ENCODE data around the gene SRGAP3.

DNA sequence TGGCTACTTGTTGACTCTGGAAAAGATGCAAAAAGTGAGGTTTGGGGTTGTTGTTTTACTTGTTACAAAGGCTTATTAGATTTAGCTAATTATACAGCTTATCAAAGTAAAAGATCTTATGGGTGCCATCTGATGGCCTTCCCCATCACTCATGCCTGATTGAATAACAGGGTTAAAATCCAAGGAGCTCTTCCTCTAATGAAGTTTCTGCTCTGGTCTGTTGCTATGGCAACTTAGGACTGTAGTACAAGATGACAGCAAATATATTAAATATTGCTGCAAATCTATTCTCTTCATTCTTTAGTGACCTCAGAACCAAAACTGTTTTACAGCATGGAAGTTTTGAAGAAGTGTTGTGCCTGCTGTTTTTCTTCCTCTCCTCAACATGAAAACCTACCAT lies 45.6 kb upstream of the SRGAP3 start:
- no peak for TF ChIP-seq POLR2A (IDR thresholded peaks at IDR 0.05)
- TF ChIP-seq, protein P1, sequence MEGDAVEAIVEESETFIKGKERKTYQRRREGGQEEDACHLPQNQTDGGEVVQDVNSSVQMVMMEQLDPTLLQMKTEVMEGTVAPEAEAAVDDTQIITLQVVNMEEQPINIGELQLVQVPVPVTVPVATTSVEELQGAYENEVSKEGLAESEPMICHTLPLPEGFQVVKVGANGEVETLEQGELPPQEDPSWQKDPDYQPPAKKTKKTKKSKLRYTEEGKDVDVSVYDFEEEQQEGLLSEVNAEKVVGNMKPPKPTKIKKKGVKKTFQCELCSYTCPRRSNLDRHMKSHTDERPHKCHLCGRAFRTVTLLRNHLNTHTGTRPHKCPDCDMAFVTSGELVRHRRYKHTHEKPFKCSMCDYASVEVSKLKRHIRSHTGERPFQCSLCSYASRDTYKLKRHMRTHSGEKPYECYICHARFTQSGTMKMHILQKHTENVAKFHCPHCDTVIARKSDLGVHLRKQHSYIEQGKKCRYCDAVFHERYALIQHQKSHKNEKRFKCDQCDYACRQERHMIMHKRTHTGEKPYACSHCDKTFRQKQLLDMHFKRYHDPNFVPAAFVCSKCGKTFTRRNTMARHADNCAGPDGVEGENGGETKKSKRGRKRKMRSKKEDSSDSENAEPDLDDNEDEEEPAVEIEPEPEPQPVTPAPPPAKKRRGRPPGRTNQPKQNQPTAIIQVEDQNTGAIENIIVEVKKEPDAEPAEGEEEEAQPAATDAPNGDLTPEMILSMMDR (IDR thresholded peaks at IDR 0.05): no peak

All from body of pancreas (tissue), 4 donors.